Hepatocyte (in vitro differentiated cells): ENCODE data around the gene HS2ST1.

Source experiments
- EZH2 ChIP-seq: fragments of 200-600 bp; sonication (generic); IDR thresholded peaks from 2 replicates; pipeline ENCODE4 v1.6.1; 2016; ENCODE audit warnings: antibody characterized with exemption, mild to moderate bottlenecking, borderline replicate concordance
- TF ChIP-seq, protein P1 (sequence below): fragments of 200-600 bp; sonication (generic); IDR thresholded peaks from 2 replicates; pipeline ENCODE4 v1.5.1; 2016; ENCODE audit warnings: antibody characterized with exemption, mild to moderate bottlenecking; ENCODE audit not compliant: poor library complexity

- TF ChIP-seq EZH2: no peak
- TF ChIP-seq, protein P1, sequence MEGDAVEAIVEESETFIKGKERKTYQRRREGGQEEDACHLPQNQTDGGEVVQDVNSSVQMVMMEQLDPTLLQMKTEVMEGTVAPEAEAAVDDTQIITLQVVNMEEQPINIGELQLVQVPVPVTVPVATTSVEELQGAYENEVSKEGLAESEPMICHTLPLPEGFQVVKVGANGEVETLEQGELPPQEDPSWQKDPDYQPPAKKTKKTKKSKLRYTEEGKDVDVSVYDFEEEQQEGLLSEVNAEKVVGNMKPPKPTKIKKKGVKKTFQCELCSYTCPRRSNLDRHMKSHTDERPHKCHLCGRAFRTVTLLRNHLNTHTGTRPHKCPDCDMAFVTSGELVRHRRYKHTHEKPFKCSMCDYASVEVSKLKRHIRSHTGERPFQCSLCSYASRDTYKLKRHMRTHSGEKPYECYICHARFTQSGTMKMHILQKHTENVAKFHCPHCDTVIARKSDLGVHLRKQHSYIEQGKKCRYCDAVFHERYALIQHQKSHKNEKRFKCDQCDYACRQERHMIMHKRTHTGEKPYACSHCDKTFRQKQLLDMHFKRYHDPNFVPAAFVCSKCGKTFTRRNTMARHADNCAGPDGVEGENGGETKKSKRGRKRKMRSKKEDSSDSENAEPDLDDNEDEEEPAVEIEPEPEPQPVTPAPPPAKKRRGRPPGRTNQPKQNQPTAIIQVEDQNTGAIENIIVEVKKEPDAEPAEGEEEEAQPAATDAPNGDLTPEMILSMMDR: no peak
Observed at GRCh38 chr1:86987446-86987845, 73.0 kb downstream of the HS2ST1 start.
